ENCODE measurements around the gene NR2F1.

NR2F1 gene

GRCh38 chr5:93635991-93636390 lies 53.0 kb downstream of the NR2F1 start:
- no peak for TF ChIP-seq CREB5 (CRISPR knock-in tag; IDR thresholded peaks at IDR 0.05; ENCODE audit: low read depth)
- TF ChIP-seq TOX (CRISPR knock-in tag; IDR thresholded peaks at IDR 0.05; ENCODE audit: borderline replicate concordance) = no peak
- TF ChIP-seq CSRNP3 (CRISPR knock-in tag; IDR thresholded peaks at IDR 0.05) = no peak
- TF ChIP-seq RARB (CRISPR knock-in tag; IDR thresholded peaks at IDR 0.05) = no peak
- TF ChIP-seq ZFP3 (CRISPR knock-in tag; IDR thresholded peaks at IDR 0.05) = no peak
- TF ChIP-seq CSDC2 (CRISPR knock-in tag; IDR thresholded peaks at IDR 0.05) = no peak
- TF ChIP-seq TSHZ2 (CRISPR knock-in tag; IDR thresholded peaks at IDR 0.05) = no peak
- TF ChIP-seq OSR1 (CRISPR knock-in tag; IDR thresholded peaks at IDR 0.05) = no peak
- TF ChIP-seq ESRRG (CRISPR knock-in tag; IDR thresholded peaks at IDR 0.05) = no peak
- no peak for TF ChIP-seq ZC3H10 (CRISPR knock-in tag; IDR thresholded peaks at IDR 0.05)
- TF ChIP-seq PPARA (CRISPR knock-in tag; IDR thresholded peaks at IDR 0.05; ENCODE audit: borderline replicate concordance) = no peak
- no peak for TF ChIP-seq POU6F1 (CRISPR knock-in tag; IDR thresholded peaks at IDR 0.05; ENCODE audit: borderline replicate concordance, low read depth)
- no peak for TF ChIP-seq ZNF8 (CRISPR knock-in tag; IDR thresholded peaks at IDR 0.05)
- no peak for TF ChIP-seq ZNF565 (CRISPR knock-in tag; conservative IDR thresholded peaks at IDR 0.05; ENCODE audit: low read depth)
- no peak for TF ChIP-seq ZFP30 (CRISPR knock-in tag; IDR thresholded peaks at IDR 0.05)
- TF ChIP-seq SNAI2 (CRISPR knock-in tag; IDR thresholded peaks at IDR 0.05) = no peak
- TF ChIP-seq PATZ1 (CRISPR knock-in tag; IDR thresholded peaks at IDR 0.05; ENCODE audit: borderline replicate concordance) = no peak
- no peak for ATAC-seq

- TF ChIP-seq PPARA (CRISPR knock-in tag; IDR thresholded peaks at IDR 0.05; ENCODE audit: borderline replicate concordance) (no peak), CSDC2 (CRISPR knock-in tag; IDR thresholded peaks at IDR 0.05) (no peak)
Observed at GRCh38 chr5:93636837-93637236, 53.8 kb downstream of the NR2F1 start.

GRCh38 chr5:93637697-93638096 lies 54.7 kb downstream of the NR2F1 start:
- ATAC-seq = no peak
- no peak for TF ChIP-seq ZNF70 (CRISPR knock-in tag; IDR thresholded peaks at IDR 0.05)
- no peak for TF ChIP-seq PPARA (CRISPR knock-in tag; IDR thresholded peaks at IDR 0.05; ENCODE audit: borderline replicate concordance)
- TF ChIP-seq POU6F1 (CRISPR knock-in tag; IDR thresholded peaks at IDR 0.05; ENCODE audit: borderline replicate concordance, low read depth) = no peak
- TF ChIP-seq TOX (CRISPR knock-in tag; IDR thresholded peaks at IDR 0.05; ENCODE audit: borderline replicate concordance) = no peak
- no peak for TF ChIP-seq ZNF8 (CRISPR knock-in tag; IDR thresholded peaks at IDR 0.05)
- TF ChIP-seq ZFP3 (CRISPR knock-in tag; IDR thresholded peaks at IDR 0.05) = no peak

More at GRCh38 chr5:93636837-93637236, 53.8 kb downstream of the NR2F1 start:
- no peak for ATAC-seq

All from SK-N-SH treated with all-trans-retinoic acid at 6 μM for 48 hours (cell line).